Ureter (tissue), 1 donor: ENCODE results near the gene CHST15. TPM values are rescaled to one million over a fixed set of nuclear protein-coding genes. Genes with fewer than 3 reads are reported as not detected.

Source experiments
- DNase-seq: peaks from one replicate; pipeline ENCODE4 v3.0.0-alpha.2; 2020; ENCODE audit warnings: low spot score
- total RNA-seq: library from RNA; stranded (reverse); gene quantifications from one replicate; pipeline ENCODE4 v1.2.4, GENCODE V29; 2023
- donor health status: DM: yes; HTN: yes; CAD: no.

Gene CHST15
- total RNA-seq, 1 donor from 2014 or later = 15.7 TPM

DNA sequence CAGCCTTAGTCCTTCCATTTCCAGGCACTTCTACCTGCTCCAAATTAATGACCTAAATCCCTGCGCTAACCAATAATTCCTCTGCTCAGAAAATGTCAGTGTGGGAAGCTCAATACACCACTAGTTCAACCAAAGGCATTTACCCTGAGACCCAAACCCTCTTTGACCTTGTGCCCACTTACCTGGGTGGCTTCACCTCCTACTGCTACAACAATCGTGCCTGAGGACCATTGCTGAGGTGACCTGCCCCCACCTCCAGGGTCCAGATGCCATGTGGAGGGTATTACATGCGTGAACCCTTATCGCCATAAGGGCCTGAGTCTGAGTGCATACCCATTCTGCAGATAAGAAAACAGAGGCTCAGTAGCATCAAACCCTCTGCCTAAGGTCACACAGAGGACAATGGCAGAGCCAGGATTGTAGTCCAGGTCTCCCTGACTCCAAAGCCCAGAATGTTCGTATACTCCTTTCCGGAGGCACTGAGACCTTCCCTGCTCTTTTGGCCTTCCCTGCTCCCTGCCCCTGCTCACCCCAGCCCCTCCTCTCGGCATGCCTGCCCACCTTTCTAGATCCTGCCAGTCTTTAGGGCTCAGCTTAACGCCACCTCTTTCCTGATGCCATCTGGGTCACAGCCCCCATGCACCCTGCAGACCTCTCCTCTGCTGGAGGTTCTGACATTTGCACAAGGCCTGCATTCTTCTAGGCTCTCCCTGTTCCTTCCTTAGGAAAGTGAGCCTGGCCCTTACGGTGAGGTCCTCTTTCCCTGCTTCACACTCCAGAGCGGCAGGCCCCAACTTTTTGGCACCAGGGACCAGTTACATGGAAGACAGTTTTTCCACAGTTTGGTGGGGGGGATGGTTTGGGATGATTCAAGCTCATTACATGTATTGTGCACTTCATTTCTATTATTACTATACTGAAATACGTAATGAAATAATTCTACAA lies 94.9 kb downstream of the CHST15 start:
- no peak for DNase-seq

- no peak for DNase-seq
Measured at GRCh38 chr10:123997486-123998196, 95.8 kb downstream of the CHST15 start.

GRCh38 chr10:123997013-123997412 lies 96.4 kb downstream of the CHST15 start:
- DNase-seq = no peak

- DNase-seq = no peak
Measured at GRCh38 chr10:123996302-123996701, 97.1 kb downstream of the CHST15 start.

DNA sequence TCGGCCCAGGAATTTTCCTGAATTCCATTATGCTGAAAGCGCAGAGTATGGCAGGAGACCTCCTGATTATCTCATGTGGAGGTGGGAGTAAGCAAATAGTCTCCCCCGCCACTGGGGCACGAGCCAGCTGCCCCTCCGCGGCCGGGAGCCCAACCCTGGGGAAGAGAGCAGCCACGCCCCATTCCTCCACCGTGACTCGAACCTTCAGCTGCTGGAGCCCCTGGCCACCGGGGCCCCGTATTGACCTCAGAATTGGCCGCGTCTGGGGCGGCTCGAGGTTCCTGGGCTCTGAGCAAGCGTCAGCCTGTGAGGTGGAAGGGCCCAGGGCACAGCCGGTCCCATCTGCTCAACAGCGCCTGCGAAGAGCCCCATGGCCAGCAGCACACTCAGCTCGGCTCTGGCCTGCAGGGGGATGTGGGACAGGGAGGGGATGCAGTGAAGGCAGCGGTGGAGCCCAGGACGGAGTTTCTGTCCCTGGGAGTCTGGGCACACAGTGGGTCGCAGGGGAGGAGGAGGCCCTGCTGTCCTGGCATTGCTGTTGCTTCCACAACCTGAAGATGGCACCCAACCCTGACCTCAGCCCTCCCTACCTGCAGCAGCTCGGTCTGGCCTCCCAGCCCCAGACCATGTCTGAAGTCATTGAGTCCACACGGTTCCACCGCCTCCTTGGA lies 97.8 kb downstream of the CHST15 start:
- peak; percentile 44 for DNase-seq

- DNase-seq = no peak
Measured at GRCh38 chr10:123995082-123995460, 98.3 kb downstream of the CHST15 start.

DNA sequence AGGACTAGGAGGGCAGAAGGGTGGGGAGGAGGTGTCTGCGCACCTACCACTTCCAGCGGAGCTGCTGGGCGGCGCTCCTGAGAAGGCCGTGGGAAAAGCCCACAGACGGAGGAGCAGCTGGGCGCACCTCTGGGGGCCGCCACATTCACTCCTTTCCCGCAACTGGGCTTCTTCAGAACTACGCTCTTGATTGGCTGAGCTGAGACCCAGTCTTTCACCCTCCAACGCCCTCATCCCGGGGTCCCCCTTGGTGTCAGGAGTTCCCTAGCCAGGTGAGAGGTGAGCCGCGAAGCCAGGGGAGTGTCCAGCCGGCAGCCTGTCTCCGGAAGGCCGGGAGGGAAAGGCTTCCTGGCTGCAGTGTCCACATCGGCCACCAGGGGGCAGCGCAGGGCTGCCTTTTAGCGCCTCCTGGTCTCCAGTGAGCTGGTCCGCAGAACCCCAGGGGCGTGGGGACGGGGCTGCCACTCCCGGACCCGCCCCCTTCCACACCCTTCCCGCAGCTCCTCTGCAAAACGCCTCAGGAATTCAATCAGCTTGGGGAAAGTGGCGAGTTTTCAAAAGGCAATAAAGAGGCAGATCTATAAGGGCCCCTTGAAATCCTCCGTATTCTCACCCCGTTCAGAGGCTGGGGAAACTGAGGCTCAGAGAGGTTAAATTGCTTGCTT lies 98.8 kb downstream of the CHST15 start:
- peak; percentile 90 for DNase-seq

GRCh38 chr10:123993534-123994416 lies 99.6 kb downstream of the CHST15 start:
- DNase-seq = no peak

DNA sequence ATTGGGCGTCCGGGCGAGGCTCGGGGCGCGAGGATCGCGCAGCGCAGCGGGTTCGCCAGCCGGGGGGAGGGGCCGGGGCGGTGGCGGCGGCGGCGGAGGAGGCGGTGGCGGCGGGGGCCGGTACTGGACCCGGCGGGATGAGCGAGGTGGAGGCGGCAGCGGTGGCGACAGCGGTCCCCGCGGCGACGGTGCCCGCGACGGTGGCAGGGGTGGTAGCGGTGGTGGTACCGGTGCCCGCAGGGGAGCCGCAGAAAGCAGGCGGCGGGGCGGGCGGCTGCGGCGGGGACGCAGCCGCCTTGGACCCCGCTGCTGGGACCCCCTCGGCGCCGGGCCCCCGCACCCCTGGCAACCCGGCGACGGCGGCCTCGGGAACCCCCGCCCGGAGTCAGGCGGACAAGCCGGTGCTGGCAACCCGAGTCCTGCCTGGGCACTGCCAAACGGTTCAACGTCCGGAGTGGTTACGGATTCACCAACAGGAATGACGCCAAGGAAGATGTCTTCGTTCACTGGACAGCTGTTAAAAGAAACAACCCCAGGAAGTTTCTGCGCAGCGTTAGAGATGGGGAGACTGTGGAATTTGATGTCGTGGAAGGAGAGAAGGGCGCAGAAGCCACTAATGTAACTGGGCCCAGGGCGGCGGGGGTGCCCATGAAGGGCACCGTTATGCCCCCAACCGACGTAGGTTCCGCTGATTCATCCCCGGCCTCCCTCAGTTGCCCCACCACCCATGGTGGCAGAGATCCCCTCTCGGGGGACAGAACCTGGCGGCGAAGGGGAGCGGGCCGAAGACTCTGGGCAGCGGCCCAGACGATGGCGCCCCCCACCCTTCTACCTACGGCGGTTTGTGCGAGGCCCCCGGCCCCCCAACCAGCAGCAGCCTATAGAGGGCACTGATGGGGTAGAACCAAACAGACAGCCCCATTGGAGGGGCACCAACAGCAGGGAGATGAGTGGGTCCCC lies 101.5 kb downstream of the CHST15 start:
- DNase-seq = no peak

DNA sequence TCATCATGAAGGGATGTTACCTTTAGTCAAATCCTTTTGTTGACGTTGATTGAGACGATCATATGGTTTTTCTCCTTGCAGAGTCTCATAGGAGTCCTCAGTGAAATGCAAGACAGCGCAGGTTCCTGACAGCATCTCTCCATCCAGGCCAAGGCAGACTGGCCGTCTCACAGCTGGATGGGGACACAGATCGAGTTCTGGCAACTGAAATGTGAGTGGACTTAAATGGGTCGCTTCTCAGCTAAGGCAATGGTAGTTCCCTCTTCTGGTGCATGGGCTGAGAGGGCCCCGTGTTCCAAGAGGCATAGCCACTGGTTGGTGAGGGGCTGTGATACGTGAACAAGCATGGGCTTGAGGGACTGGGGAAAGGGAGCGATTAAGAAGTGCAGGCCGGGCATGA lies 102.5 kb downstream of the CHST15 start:
- DNase-seq = no peak

DNA sequence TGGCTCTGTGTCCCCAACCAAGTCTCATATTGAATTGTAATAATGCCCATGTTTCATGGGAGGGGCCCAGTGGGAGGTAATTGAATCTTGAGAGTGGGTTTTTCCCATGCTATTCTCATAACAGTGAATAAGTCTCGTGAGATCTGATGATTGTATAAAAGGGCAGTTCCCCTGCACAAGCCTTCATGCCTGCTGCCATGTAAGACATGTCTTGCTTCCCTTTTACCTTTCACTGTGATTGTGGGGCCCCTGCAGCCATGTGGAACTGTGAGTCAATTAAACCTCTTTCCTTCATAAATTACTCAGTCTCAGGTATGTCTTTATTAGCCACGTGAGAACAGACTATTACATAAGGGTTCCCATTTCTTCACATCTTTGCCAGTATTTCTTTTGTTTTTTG lies 104.7 kb downstream of the CHST15 start:
- no peak for DNase-seq

DNA sequence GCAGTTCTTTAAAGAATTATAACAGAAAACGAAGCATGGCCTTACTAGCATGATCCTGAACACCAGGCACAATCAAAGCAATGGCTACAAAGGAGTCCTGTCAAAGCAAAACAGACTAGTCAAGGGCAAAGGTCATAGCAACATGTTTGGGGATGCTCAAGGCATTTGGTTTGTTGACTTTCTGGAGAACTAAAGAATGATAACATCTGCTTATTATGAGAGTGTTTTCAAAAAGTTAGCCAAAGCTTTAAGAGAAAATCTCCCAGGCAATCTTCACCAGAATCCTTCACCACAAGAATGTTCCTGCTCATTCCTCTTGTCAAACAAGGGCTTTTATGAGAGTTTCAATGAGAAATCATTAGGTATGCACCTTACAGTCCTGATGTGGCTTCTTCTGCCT lies 106.7 kb downstream of the CHST15 start:
- no peak for DNase-seq

- DNase-seq = no peak
Measured at GRCh38 chr10:123974406-123974805, 119.0 kb downstream of the CHST15 start.

DNA sequence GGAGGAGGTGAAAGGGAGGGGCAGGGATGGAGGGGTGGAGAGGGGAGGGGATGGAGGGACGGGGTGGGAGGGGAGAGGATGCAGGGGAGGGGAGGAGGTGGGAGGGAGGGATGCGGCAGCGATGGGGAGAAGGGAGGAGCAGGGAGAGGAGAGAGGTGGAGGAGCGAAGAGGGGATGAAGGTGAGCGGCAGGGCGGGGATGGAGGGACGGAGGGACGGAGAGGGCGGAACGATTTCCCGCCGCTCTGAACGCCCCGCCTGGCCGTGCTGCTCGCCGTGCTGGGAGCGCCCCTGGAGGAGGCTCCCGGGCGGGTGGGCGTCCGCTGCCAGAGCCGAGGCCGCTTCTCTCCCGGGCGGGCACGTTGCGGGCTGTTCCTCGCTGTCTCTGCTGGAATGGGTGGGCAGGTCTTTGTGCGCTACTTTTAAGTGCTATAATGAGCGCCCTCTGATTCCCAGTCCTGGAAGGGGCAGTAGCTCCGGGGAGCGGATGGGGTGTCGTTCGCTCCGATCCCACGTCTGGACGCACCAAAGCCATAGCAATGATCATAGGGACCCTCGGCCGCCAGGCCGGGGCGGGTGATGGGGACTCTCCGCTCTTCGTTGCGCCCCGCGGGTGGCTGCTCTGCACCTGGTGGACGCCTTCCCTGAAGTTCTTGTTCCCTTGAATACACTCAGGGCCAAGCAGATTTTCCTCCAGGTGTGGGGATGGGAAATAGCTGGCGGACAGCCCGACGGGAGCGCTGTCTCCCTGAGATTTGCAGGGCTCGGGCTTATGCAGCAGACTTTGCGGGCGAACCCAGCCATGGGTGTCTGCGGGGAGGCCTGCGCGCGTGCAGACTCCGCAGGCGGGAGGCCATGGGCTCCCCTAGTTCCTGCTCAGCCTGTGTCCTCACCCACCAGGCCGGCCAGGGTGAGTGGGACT lies 120.7 kb downstream of the CHST15 start:
- DNase-seq = no peak

- no peak for DNase-seq
Measured at GRCh38 chr10:123970927-123971286, 122.5 kb downstream of the CHST15 start.

DNA sequence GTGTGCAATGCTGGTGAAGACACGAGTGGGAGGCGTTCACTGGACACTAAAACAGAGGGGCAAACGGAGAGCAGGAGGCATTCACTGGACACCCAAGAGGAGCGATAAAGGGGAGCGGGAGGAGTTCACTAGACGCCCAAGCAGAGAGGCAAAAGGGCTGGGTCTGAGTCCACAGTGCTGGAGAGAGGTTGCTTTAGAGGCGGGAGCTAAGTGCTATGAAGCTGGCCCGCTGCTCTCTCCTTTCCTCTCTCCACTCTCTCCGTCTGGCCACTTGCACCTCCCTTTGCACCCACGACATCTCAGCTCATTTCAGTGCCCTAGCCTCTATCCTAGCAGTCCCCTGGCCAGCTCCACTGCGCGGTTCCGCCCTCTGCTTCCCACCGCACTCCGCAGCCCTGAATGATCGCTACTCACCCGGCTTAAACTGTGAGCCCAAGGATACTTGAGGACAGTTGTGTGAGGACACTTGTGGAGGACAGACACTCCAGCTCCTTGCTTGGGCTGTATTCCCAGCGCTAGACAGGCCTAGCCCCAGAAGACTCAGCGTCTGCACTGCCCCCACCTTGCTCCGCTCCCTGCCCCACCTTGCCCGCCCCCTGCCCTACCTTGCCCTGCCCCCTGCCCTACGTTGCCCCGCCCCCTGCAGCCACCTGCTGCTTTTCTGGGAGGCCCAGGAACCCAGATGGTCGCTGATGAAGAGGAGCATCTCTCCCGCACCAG lies 123.0 kb downstream of the CHST15 start:
- DNase-seq = no peak

DNA sequence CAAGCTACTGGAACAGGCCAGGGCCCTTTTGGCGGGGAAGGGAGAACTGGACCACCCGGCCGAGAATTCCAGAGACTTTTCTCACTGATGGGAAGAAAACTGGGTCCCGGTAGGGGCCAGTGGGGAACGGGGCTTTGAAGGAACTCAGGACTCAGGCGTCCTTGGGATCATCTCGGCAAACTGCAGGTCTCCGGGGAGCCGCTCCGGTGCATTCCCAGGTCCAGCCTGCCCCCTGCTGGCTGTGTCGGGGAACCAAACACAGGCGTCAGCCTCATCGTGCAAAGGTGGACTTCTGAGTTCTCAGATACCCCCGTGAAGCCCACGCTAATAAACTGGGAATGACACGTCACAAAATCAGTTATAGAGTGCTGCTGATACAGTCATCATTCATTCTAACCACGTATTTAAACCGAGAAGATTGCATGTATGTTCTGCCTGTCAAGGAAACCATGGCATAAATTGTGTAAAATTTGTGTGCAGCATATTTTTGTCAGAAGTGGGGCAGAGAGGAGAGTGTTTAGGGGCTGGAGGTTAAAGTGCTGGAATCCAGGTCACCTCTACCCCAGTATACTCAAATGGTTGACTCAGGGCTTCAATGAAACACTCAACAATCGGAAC lies 125.7 kb downstream of the CHST15 start:
- peak; percentile 75 for DNase-seq

DNA sequence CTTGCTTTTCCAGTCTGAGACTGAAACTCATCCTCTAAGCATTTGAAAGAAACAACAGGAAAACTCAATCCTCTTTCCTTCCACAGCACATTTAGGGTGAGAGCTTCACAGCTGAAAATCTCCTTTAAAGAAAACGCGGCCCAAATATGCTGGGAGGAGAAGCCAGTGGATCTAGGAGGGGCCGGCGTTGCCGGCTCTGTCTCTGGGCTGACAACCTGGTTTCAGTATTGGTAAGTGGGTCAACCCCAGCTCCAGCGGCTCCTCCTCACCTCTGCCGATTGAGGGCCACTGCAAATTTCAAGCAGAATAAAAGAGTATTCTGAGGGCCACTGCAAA lies 126.5 kb downstream of the CHST15 start:
- DNase-seq = no peak
